Ishikawa (cell line): ENCODE data around the gene IFNGR2.

ENCODE experiments used
- CEBPB ChIP-seq: IDR thresholded peaks from 2 replicates; pipeline ENCODE4 v1.6.1; 2012
- EGR1 ChIP-seq: IDR thresholded peaks from 2 replicates; pipeline ENCODE4 v1.6.1; 2012
- EP300 ChIP-seq: IDR thresholded peaks from 2 replicates; pipeline ENCODE4 v1.6.1; 2012; ENCODE audit warnings: borderline replicate concordance
- FOXM1 ChIP-seq: IDR thresholded peaks from 2 replicates; pipeline ENCODE4 v1.6.1; 2012; ENCODE audit warnings: low read depth, borderline replicate concordance
- RAD21 ChIP-seq: IDR thresholded peaks from 2 replicates; pipeline ENCODE4 v1.6.1; 2012; ENCODE audit warnings: low read depth
- TAF1 ChIP-seq: IDR thresholded peaks from 2 replicates; pipeline ENCODE4 v1.6.1; 2012; ENCODE audit warnings: low read depth, mild to moderate bottlenecking
- TEAD4 ChIP-seq: IDR thresholded peaks from 2 replicates; pipeline ENCODE4 v1.6.1; 2012
- TF ChIP-seq, protein P1 (sequence below): IDR thresholded peaks from 2 replicates; pipeline ENCODE4 v1.6.1; 2012

DNA sequence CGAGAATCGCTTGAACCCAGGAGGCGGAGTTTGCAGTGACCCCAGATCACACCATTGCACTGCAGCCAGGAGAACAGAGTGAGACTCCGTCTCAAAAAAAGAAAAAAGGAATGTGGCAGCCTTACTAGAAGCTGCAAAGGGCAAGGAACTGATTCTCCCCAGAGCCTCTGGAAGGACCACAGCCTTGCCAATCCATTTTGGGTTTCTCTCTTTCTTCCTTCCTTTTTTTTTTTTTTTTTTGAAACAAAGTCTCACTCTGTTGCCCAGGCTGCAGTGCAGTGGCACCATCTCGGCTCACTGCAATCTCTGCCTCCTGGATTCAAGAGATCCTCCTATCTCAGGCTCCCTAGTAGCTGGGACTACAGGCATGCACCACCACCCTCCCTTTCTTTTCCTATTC, 9.9 kb upstream of the IFNGR2 start:
- TF ChIP-seq TEAD4 (no peak), TAF1 (no peak), CEBPB (no peak), EP300 (no peak), FOXM1 (no peak), RAD21 (no peak), EGR1 (no peak)
- TF ChIP-seq, protein P1, sequence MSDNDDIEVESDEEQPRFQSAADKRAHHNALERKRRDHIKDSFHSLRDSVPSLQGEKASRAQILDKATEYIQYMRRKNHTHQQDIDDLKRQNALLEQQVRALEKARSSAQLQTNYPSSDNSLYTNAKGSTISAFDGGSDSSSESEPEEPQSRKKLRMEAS: no peak
